ENCODE results near the gene PIAS3. TPM values are rescaled to one million over a fixed set of nuclear protein-coding genes. Genes with fewer than 3 reads are reported as not detected.

Gene PIAS3
- total RNA-seq (2013), result 7.7 TPM
- polyA plus RNA-seq, result 10 to 100 TPM in 1 of 3 donors, 1 to 10 TPM in 2; 7.2 to 25.9 (median 8.8) TPM
- 7.5 and 10.0 TPM in 2 replicates for polyA minus RNA-seq
- 5.2 to 27.7 (median 9.3) reads per million in 11 experiments for total RNA-seq

GRCh38 chr1:145858901-145859490 lies at the start of gene PIAS3:
TSS of gene PIAS3 (minus strand) at chr1:145859081. CDS start at chr1:145858990, 91 bp downstream.
- Histone ChIP-seq H2AFZ (ENCODE audit: insufficient read depth, low read depth, low read length, poor library complexity, severe bottlenecking) (peak within 1 kb of the TSS; percentile 95), H3K79me2 (ENCODE audit: insufficient read depth, low read length) (peaks cover 7% of the 10 kb centered on the region), H3K9me3 (replicated peaks in 1 of 2; ENCODE audit: control insufficient read depth in 1 of 2, insufficient read depth in 1 of 2, low read length in 2 of 2) (no peaks in the 10 kb centered on the region), H4K20me1 (ENCODE audit: insufficient read depth, low read length) (no peaks in the 10 kb centered on the region), H3K4me3 (replicated peaks in 1 of 3; ENCODE audit: low read depth in 2 of 3, low read length in 3 of 3) (peak within 1 kb of the TSS; percentile 94 to 99 (median 99)), H3K27me3 (ENCODE audit: control insufficient read depth in 2 of 2, insufficient read depth in 2 of 2, low read length in 2 of 2) (no peaks in the 10 kb centered on the region), H3K9ac (ENCODE audit: insufficient read depth, low read length, poor library complexity, severe bottlenecking) (peak within 1 kb of the TSS; percentile 77), H3K4me1 (ENCODE audit: control insufficient read depth in 1 of 2, insufficient read depth in 2 of 2, low read length in 2 of 2) (peaks cover 13 to 18% of the 10 kb centered on the region in 2 donors), H3K27ac (ENCODE audit: low read depth in 1 of 2, low read length in 2 of 2) (peak within 1 kb of the TSS; percentile 70 to 85), H3K4me2 (replicated peaks; ENCODE audit: extremely low read depth, low read length, poor library complexity, severe bottlenecking) (peak within 1 kb of the TSS; percentile 97), H3K36me3 (replicated peaks in 1 of 2; ENCODE audit: control insufficient read depth in 1 of 2, insufficient read depth in 2 of 2, low read length in 2 of 2) (peaks cover 18 to 32% of the 10 kb centered on the region in 2 donors)
- peak within 1 kb of the TSS; percentile 97 to 98 for H3K4me3 Mint-ChIP-seq
- peak; percentile 79 to 84 (median 80) for DNase-seq
- peaks cover 28 to 32% of the 10 kb centered on the region in 2 donors for H3K36me3 Mint-ChIP-seq
- under 1% methylated on average over 37 of the region's 42 CpGs for WGBS (ENCODE audit: insufficient coverage)
- H3K27me3 Mint-ChIP-seq (ENCODE audit: low read depth in 3 of 3), result peaks cover 0 to 4% (median 2%) of the 10 kb centered on the region in 3 donors
- intact Hi-C loops (cut with micrococcal nuclease), result loop anchor here in 1 of 2 donors (5.0 kb wide), 1 partner anchor 58 kb away; the partner anchor contains the start of gene PEX11B
- peaks cover 0 to 1% (median 0%) of the 10 kb centered on the region in 7 donors for H3K9me3 Mint-ChIP-seq
- TF ChIP-seq, protein P1, sequence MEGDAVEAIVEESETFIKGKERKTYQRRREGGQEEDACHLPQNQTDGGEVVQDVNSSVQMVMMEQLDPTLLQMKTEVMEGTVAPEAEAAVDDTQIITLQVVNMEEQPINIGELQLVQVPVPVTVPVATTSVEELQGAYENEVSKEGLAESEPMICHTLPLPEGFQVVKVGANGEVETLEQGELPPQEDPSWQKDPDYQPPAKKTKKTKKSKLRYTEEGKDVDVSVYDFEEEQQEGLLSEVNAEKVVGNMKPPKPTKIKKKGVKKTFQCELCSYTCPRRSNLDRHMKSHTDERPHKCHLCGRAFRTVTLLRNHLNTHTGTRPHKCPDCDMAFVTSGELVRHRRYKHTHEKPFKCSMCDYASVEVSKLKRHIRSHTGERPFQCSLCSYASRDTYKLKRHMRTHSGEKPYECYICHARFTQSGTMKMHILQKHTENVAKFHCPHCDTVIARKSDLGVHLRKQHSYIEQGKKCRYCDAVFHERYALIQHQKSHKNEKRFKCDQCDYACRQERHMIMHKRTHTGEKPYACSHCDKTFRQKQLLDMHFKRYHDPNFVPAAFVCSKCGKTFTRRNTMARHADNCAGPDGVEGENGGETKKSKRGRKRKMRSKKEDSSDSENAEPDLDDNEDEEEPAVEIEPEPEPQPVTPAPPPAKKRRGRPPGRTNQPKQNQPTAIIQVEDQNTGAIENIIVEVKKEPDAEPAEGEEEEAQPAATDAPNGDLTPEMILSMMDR (IDR thresholded peaks at IDR 0.05), result no peak
- H3K27ac Mint-ChIP-seq, result peak within 1 kb of the TSS; percentile 87 to 95 (median 93)
- peaks cover 14% of the 10 kb centered on the region for H3K4me1 Mint-ChIP-seq

DNA sequence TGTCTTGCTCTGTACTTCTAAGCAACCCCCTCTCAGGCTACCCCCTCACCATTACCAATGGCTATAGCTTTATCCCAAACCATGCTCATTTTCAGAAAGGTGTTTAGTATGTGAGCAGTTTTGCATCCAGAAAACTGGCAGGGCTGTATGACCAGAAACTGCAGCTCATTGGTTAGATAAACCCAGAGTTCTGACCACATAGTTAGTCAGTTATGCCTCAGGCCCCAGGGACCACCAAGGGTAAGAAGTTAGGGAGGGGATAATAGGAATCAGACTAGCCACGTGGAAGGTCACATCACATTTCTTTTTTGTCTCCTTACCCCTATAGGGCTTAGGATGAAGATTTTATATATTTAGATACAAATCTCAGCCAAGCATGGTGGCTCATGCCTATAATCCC lies 49.8 kb upstream of the PIAS3 start:
- Mint-ChIP-seq H3K27me3 (ENCODE audit: low read depth in 3 of 3) (no peaks in the 10 kb centered on the region), H3K4me1 (peaks cover 15% of the 10 kb centered on the region), H3K4me3 (no peak overlapping the region), H3K9me3 (peaks cover 0 to 2% (median 0%) of the 10 kb centered on the region in 7 donors), H3K27ac (no peak overlapping the region), H3K36me3 (peaks cover 29 to 35% of the 10 kb centered on the region in 2 donors)
- Histone ChIP-seq H3K9ac (ENCODE audit: insufficient read depth, low read length, poor library complexity, severe bottlenecking) (no peak overlapping the region), H3K4me2 (replicated peaks; ENCODE audit: extremely low read depth, low read length, poor library complexity, severe bottlenecking) (no peak overlapping the region), H3K4me1 (ENCODE audit: control insufficient read depth in 1 of 2, insufficient read depth in 2 of 2, low read length in 2 of 2) (no peaks in the 10 kb centered on the region), H3K36me3 (replicated peaks in 1 of 2; ENCODE audit: control insufficient read depth in 1 of 2, insufficient read depth in 2 of 2, low read length in 2 of 2) (peaks cover 23 to 32% of the 10 kb centered on the region in 2 donors), H4K20me1 (ENCODE audit: insufficient read depth, low read length) (no peaks in the 10 kb centered on the region), H3K4me3 (replicated peaks in 1 of 3; ENCODE audit: low read depth in 2 of 3, low read length in 3 of 3) (no peak overlapping the region), H3K27me3 (ENCODE audit: control insufficient read depth in 2 of 2, insufficient read depth in 2 of 2, low read length in 2 of 2) (no peaks in the 10 kb centered on the region), H2AFZ (ENCODE audit: insufficient read depth, low read depth, low read length, poor library complexity, severe bottlenecking) (no peak overlapping the region), H3K79me2 (ENCODE audit: insufficient read depth, low read length) (no peaks in the 10 kb centered on the region), H3K9me3 (replicated peaks in 1 of 2; ENCODE audit: control insufficient read depth in 1 of 2, insufficient read depth in 1 of 2, low read length in 2 of 2) (no peaks in the 10 kb centered on the region), H3K27ac (ENCODE audit: low read depth in 1 of 2, low read length in 2 of 2) (no peak overlapping the region)
- WGBS (ENCODE audit: insufficient coverage), result no CpG with 5 or more reads among the region's 1 CpG
- no peak for DNase-seq
- TF ChIP-seq, protein P1 (IDR thresholded peaks at IDR 0.05), result no peak
- intact Hi-C loops (cut with micrococcal nuclease), result no loop called here

Data from CD14-positive monocyte (primary cell).